ENCODE results near the gene FYN. TPM values are rescaled to one million over a fixed set of nuclear protein-coding genes. Genes with fewer than 3 reads are reported as not detected.

FYN gene
- total RNA-seq, 1 donor from 2014 or later = 260 TPM

- no peak for TF ChIP-seq CTCF (conservative IDR thresholded peaks at IDR 0.05)
- Mint-ChIP-seq H3K27ac (ENCODE audit: unreplicated experiment) (no peak overlapping the region), H3K36me3 (ENCODE audit: low read depth) (peaks cover 24% of the 10 kb centered on the region), H3K9me3 (no peaks in the 10 kb centered on the region), H3K4me3 (no peak overlapping the region), H3K4me1 (peaks cover 45% of the 10 kb centered on the region), H3K27me3 (ENCODE audit: low read depth) (no peaks in the 10 kb centered on the region)
- DNase-seq (ENCODE audit: low read depth, low spot score) = no peak
Measured at GRCh38 chr6:111813677-111814310, 59.5 kb downstream of the FYN start.

- no peak overlapping the region for H3K4me3 Mint-ChIP-seq
- peaks cover 24% of the 10 kb centered on the region for H3K36me3 Mint-ChIP-seq (ENCODE audit: low read depth)
- no peak for DNase-seq (ENCODE audit: low read depth, low spot score)
- peaks cover 44% of the 10 kb centered on the region for H3K4me1 Mint-ChIP-seq
- no peaks in the 10 kb centered on the region for H3K9me3 Mint-ChIP-seq
- H3K27ac Mint-ChIP-seq (ENCODE audit: unreplicated experiment) = no peak overlapping the region
- TF ChIP-seq CTCF (conservative IDR thresholded peaks at IDR 0.05) = no peak
- no peaks in the 10 kb centered on the region for H3K27me3 Mint-ChIP-seq (ENCODE audit: low read depth)
Measured at GRCh38 chr6:111813237-111813636, 60.0 kb downstream of the FYN start.

- no peak for DNase-seq (ENCODE audit: low read depth, low spot score)
- Mint-ChIP-seq H3K4me1 (peaks cover 41% of the 10 kb centered on the region), H3K4me3 (no peak overlapping the region)
Measured at GRCh38 chr6:111812060-111813038, 60.9 kb downstream of the FYN start.

GRCh38 chr6:111810294-111811131 lies 62.7 kb downstream of the FYN start:
- H3K27ac Mint-ChIP-seq (ENCODE audit: unreplicated experiment) = peak overlapping the region; percentile 1
- peaks cover 27% of the 10 kb centered on the region for H3K36me3 Mint-ChIP-seq (ENCODE audit: low read depth)
- no peak overlapping the region for H3K4me3 Mint-ChIP-seq
- no peaks in the 10 kb centered on the region for H3K27me3 Mint-ChIP-seq (ENCODE audit: low read depth)
- peaks cover 58% of the 10 kb centered on the region for H3K4me1 Mint-ChIP-seq
- TF ChIP-seq CTCF (conservative IDR thresholded peaks at IDR 0.05) = no peak
- no peaks in the 10 kb centered on the region for H3K9me3 Mint-ChIP-seq
- no peak for DNase-seq (ENCODE audit: low read depth, low spot score)

More at GRCh38 chr6:111812060-111813038, 60.9 kb downstream of the FYN start:
- no peaks in the 10 kb centered on the region for H3K27me3 Mint-ChIP-seq (ENCODE audit: low read depth)
- TF ChIP-seq CTCF (conservative IDR thresholded peaks at IDR 0.05) = no peak
- peak overlapping the region; percentile 22 for H3K27ac Mint-ChIP-seq (ENCODE audit: unreplicated experiment)
- no peaks in the 10 kb centered on the region for H3K9me3 Mint-ChIP-seq
- H3K36me3 Mint-ChIP-seq (ENCODE audit: low read depth) = peaks cover 24% of the 10 kb centered on the region

- no peak for TF ChIP-seq CTCF (conservative IDR thresholded peaks at IDR 0.05)
- Mint-ChIP-seq H3K4me1 (peaks cover 65% of the 10 kb centered on the region), H3K27me3 (ENCODE audit: low read depth) (no peaks in the 10 kb centered on the region), H3K9me3 (no peaks in the 10 kb centered on the region), H3K27ac (ENCODE audit: unreplicated experiment) (no peak overlapping the region), H3K36me3 (ENCODE audit: low read depth) (peaks cover 28% of the 10 kb centered on the region), H3K4me3 (no peak overlapping the region)
- DNase-seq (ENCODE audit: low read depth, low spot score) = no peak
Measured at GRCh38 chr6:111809766-111810165, 63.5 kb downstream of the FYN start.
